Stimulated activated CD4-positive, alpha-beta T cell treated with anti-CD3 and anti-CD28 coated beads, TNF-alpha, amount 100 ng/mL, for 1 hour (primary cell): ENCODE data around the gene PHF20.
A peak's percentile ranks its signal among the peaks of the same experiment; 100 is the strongest.
"Not testable (repeated sequence)": the region's sequence is repeated elsewhere in the genome, so short reads cannot be mapped to it uniquely, and the experiment has no call there.

Experiments
- DNase-seq, 3 donors: peaks; one replicate each; pipeline ENCODE4 v3.0.0-alpha.2; 2020; ENCODE audit warnings: low read depth in 3 of 3, low spot score in 1 of 3

Gene PHF20

GRCh38 chr20:35771689-35772562 lies at the start of gene PHF20:
PHF20 (plus strand) TSS chr20:35772015; CDS start chr20:35801523, 29,508 bp downstream.
- DNase-seq = peak; percentile 99 to 100 (median 100)

- DNase-seq = not testable (repeated sequence)
Observed at GRCh38 chr20:35723275-35723639, 48.6 kb upstream of the PHF20 start.

- not testable (repeated sequence) for DNase-seq
Observed at GRCh38 chr20:35723652-35724320, 48.0 kb upstream of the PHF20 start.

GRCh38 chr20:35724321-35725230 lies 47.2 kb upstream of the PHF20 start:
- DNase-seq = no peak

- no peak for DNase-seq
Observed at GRCh38 chr20:35726842-35727711, 44.7 kb upstream of the PHF20 start.

GRCh38 chr20:35729283-35729807 lies 42.5 kb upstream of the PHF20 start:
- DNase-seq = no peak

DNA sequence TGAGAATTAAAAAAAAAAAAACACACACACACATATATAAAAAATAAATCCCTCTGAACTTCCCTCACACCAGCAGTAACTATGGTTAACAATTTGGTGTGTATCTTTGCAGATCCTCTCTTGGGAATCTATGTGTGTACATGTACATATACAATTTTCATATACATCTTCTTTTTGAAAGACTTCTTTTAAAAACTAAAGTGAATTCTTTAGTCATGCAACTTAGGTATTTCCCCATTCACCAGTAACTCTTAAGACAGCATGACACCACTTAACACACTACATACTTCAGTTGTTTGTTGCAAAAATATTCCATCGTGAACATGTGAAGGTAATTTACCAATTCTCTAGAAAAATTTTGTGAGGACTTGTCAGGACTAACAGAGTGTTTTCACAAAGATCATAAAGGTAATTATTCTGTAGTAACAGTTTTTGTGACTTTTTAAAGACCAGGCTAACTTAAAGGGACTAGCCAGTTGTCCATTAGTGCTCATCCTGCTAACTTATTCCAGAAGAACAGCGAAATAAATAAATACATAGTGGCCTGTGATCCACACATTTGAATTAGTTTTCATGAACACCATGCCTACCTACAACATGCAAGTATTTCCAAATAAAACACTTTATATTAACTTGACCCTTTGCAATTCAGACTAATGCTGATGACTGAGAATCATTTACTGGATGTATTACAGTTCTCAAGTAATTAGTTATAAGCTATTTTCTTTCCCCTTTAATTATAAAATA lies 41.8 kb upstream of the PHF20 start:
- DNase-seq = no peak

GRCh38 chr20:35730583-35731468 lies 41.0 kb upstream of the PHF20 start:
- no peak for DNase-seq

- DNase-seq = no peak
Observed at GRCh38 chr20:35731469-35731788, 40.4 kb upstream of the PHF20 start.

DNA sequence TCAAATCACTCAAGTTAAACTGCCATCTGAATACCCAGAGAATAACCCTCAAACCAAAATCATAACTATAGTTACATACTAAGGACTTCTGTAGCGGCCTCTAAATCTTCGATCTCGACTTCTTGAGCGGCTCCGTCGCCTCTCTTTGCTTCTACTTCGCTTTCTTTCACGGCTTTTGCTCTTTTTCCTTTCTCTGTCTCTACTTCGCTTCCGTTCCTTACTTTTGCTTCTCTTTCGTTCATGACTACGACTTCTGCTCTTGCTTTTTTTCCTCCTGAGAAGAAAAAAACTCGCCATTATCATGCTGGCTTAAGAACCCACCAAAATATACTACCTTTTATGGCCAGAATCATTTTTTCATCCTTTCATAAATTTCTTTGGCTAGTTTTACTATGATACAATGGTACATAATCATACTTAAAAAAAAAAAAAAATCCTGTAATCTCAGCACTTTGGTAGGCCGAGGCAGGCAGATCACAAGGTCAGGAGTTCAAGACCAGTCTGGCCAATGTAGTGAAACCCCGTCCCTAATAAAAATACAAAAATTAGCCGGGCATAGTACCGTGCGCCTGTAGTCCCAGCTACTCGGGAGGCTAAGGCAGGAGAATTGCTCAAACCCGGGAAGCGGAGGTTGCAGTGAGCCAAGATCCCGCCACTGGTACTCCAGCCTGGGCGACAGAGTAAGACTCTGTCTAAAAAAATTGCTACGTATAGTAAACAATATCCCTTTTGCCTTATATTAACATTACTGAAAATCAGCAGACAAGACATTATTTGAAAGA lies 39.8 kb upstream of the PHF20 start:
- no peak for DNase-seq

DNA sequence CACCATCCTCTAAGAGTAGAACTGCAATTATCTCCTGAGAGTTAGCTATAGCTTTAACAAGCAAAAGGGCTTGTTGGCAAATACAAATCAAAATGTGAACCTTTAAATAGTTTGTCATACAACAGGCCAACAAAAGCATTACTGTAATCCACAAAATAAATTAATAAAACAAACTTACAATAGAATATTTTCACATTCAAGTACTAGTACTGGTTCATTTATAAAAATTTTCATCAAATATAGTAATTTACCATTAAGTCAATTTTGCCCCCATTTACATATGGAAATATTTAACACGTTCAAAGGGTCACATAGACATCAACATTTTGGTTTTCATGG lies 39.2 kb upstream of the PHF20 start:
- no peak for DNase-seq

GRCh38 chr20:35734374-35734773 lies 37.4 kb upstream of the PHF20 start:
- DNase-seq = no peak

- DNase-seq = no peak
Observed at GRCh38 chr20:35734777-35735649, 36.8 kb upstream of the PHF20 start.

GRCh38 chr20:35735826-35736470 lies 35.9 kb upstream of the PHF20 start:
- no peak for DNase-seq

GRCh38 chr20:35737865-35738333 lies 33.9 kb upstream of the PHF20 start:
- DNase-seq = no peak

- DNase-seq = no peak
Observed at GRCh38 chr20:35738410-35739179, 33.2 kb upstream of the PHF20 start.
